SK-N-SH treated with all-trans-retinoic acid at 6 μM for 48 hours (cell line): ENCODE results near the gene RAB39A.
A peak's percentile ranks its signal among the peaks of the same experiment; 100 is the strongest.

Experiments
- ATAC-seq: fragments of 200-7000 bp; cut with Tn5 transposase; 3 replicates; pipeline ENCODE4 v1.9.1; 2020; ENCODE audit warnings: mild to moderate bottlenecking, moderate library complexity
- ARNTL ChIP-seq: fragments of 450-650 bp; formaldehyde crosslinking; IDR thresholded peaks from 2 replicates; pipeline ENCODE4 v1.5.0; 2020; ENCODE audit warnings: low read depth, mild to moderate bottlenecking, moderate library complexity, borderline replicate concordance
- BACH2 ChIP-seq: fragments of 250-450 bp; sonication (Bioruptor Pico); IDR thresholded peaks from 2 replicates; pipeline ENCODE4 v1.9.0; 2021; ENCODE audit warnings: mild to moderate bottlenecking, borderline replicate concordance
- CREB5 ChIP-seq: fragments of 250-450 bp; sonication (Bioruptor Pico); IDR thresholded peaks from 2 replicates; pipeline ENCODE4 v1.5.1; 2020; ENCODE audit warnings: low read depth, mild to moderate bottlenecking, moderate library complexity
- CSDC2 ChIP-seq: fragments of 250-450 bp; sonication (Bioruptor Pico); IDR thresholded peaks from 2 replicates; pipeline ENCODE4 v1.5.0; 2020; ENCODE audit warnings: mild to moderate bottlenecking, moderate library complexity
- CSRNP3 ChIP-seq: fragments of 250-450 bp; sonication (Bioruptor Pico); IDR thresholded peaks from 2 replicates; pipeline ENCODE4 v1.5.1; 2021; ENCODE audit warnings: mild to moderate bottlenecking, moderate library complexity
- ESRRG ChIP-seq: fragments of 250-450 bp; sonication (Bioruptor Pico); IDR thresholded peaks from 2 replicates; pipeline ENCODE4 v1.6.1; 2021; ENCODE audit warnings: mild to moderate bottlenecking
- GLIS3 ChIP-seq: fragments of 250-450 bp; sonication (Bioruptor Pico); IDR thresholded peaks from 2 replicates; pipeline ENCODE4 v1.5.0; 2020; ENCODE audit warnings: mild to moderate bottlenecking, moderate library complexity
- ISL1 ChIP-seq: fragments of 250-450 bp; sonication (Bioruptor Pico); IDR thresholded peaks from 2 replicates; pipeline ENCODE4 v2.1.2; 2022; ENCODE audit warnings: mild to moderate bottlenecking, moderate library complexity
- OSR1 ChIP-seq: fragments of 250-450 bp; sonication (Bioruptor Pico); IDR thresholded peaks from 2 replicates; pipeline ENCODE4 v1.8.0; 2022; ENCODE audit warnings: moderate library complexity, mild to moderate bottlenecking, inconsistent platforms
- POU6F1 ChIP-seq: fragments of 250-450 bp; sonication (Bioruptor Pico); IDR thresholded peaks from 2 replicates; pipeline ENCODE4 v1.8.0; 2021; ENCODE audit warnings: low read depth, mild to moderate bottlenecking, moderate library complexity, borderline replicate concordance
- PPARA ChIP-seq: fragments of 250-450 bp; sonication (Bioruptor Pico); IDR thresholded peaks from 2 replicates; pipeline ENCODE4 v1.5.0; 2020; ENCODE audit warnings: mild to moderate bottlenecking, borderline replicate concordance
- RARB ChIP-seq: fragments of 250-450 bp; sonication (Bioruptor Pico); IDR thresholded peaks from 2 replicates; pipeline ENCODE4 v1.8.0; 2021; ENCODE audit warnings: mild to moderate bottlenecking, moderate library complexity
- SNAI2 ChIP-seq: fragments of 250-450 bp; sonication (Bioruptor Pico); IDR thresholded peaks from 2 replicates; pipeline ENCODE4 v1.5.0; 2020; ENCODE audit warnings: mild to moderate bottlenecking, moderate library complexity
- TCF4 ChIP-seq: fragments of 250-450 bp; sonication (Bioruptor Pico); IDR thresholded peaks from 2 replicates; pipeline ENCODE4 v1.8.0; 2021; ENCODE audit warnings: mild to moderate bottlenecking, moderate library complexity, borderline replicate concordance
- TSHZ2 ChIP-seq: fragments of 250-450 bp; sonication (Bioruptor Pico); IDR thresholded peaks from 2 replicates; pipeline ENCODE4 v1.5.0; 2020; ENCODE audit warnings: mild to moderate bottlenecking, moderate library complexity
- ZFP3 ChIP-seq: fragments of 250-450 bp; sonication (Bioruptor Pico); IDR thresholded peaks from 2 replicates; pipeline ENCODE4 v1.5.0; 2020; ENCODE audit warnings: mild to moderate bottlenecking, moderate library complexity
- ZFP30 ChIP-seq: fragments of 450-650 bp; formaldehyde crosslinking; IDR thresholded peaks from 2 replicates; pipeline ENCODE4 v1.5.0; 2022; ENCODE audit warnings: mild to moderate bottlenecking, moderate library complexity
- ZNF565 ChIP-seq: fragments of 450-650 bp; formaldehyde crosslinking; conservative IDR thresholded peaks from 2 replicates; pipeline ENCODE4 v1.5.0; 2020; ENCODE audit warnings: low read depth, mild to moderate bottlenecking, moderate library complexity
- ZNF70 ChIP-seq: fragments of 450-650 bp; formaldehyde crosslinking; IDR thresholded peaks from 2 replicates; pipeline ENCODE4 v1.5.0; 2020; ENCODE audit warnings: mild to moderate bottlenecking, moderate library complexity
- ZNF8 ChIP-seq: fragments of 450-650 bp; formaldehyde crosslinking; IDR thresholded peaks from 2 replicates; pipeline ENCODE4 v1.5.0; 2020; ENCODE audit warnings: mild to moderate bottlenecking, moderate library complexity

Gene RAB39A

GRCh38 chr11:107996006-107996776, 67.9 kb downstream of the RAB39A start:
- ATAC-seq: no peak

GRCh38 chr11:107998761-107999160, 70.5 kb downstream of the RAB39A start:
- ATAC-seq: no peak
- TF ChIP-seq ZFP3 (CRISPR knock-in tag) (no peak), TSHZ2 (CRISPR knock-in tag) (no peak), ESRRG (CRISPR knock-in tag) (no peak)

More at GRCh38 chr11:107996006-107996776, 67.9 kb downstream of the RAB39A start:
- TF ChIP-seq ZFP3 (CRISPR knock-in tag) (no peak), ZFP30 (CRISPR knock-in tag) (no peak), GLIS3 (CRISPR knock-in tag) (no peak), CREB5 (CRISPR knock-in tag) (no peak), BACH2 (no peak), TSHZ2 (CRISPR knock-in tag) (no peak), ZNF8 (CRISPR knock-in tag) (no peak), RARB (CRISPR knock-in tag) (no peak), TCF4 (CRISPR knock-in tag) (no peak), ZNF565 (no peak), SNAI2 (CRISPR knock-in tag) (no peak), ARNTL (CRISPR knock-in tag) (no peak), PPARA (CRISPR knock-in tag) (no peak), CSDC2 (CRISPR knock-in tag) (no peak), ZNF70 (CRISPR knock-in tag) (no peak), CSRNP3 (CRISPR knock-in tag) (no peak), ISL1 (CRISPR knock-in tag) (no peak)

GRCh38 chr11:107999759-108000455, 71.7 kb downstream of the RAB39A start:
- ATAC-seq: peak; percentile 89
- TF ChIP-seq RARB (CRISPR knock-in tag) (no peak), CREB5 (CRISPR knock-in tag) (no peak), POU6F1 (CRISPR knock-in tag) (no peak), OSR1 (CRISPR knock-in tag) (no peak), CSRNP3 (CRISPR knock-in tag) (no peak), ESRRG (CRISPR knock-in tag) (no peak), ZNF8 (CRISPR knock-in tag) (no peak), TSHZ2 (CRISPR knock-in tag) (no peak)
